ENCODE data around the gene SLCO1A2. TPM values are rescaled to one million over a fixed set of nuclear protein-coding genes. Genes with fewer than 3 reads are reported as not detected.
"Not testable (repeated sequence)": the region's sequence is repeated elsewhere in the genome, so short reads cannot be mapped to it uniquely, and the experiment has no call there.

SLCO1A2 gene
- total RNA-seq, 2 donors from 2014 or later = 1.9 to 2.3 TPM

GRCh38 chr12:21370845-21371449 lies 36.2 kb upstream of the SLCO1A2 start:
- H3K27ac ChIP-seq = no peak overlapping the region
- TF ChIP-seq POLR2AphosphoS5 (IDR thresholded peaks at IDR 0.05) (no peak), POLR2A (IDR thresholded peaks at IDR 0.05) (no peak), CTCF (IDR thresholded peaks at IDR 0.05) (no peak)
- no peaks in the 10 kb centered on the region for H3K36me3 ChIP-seq
- 81% methylated on average over 7 of the region's 7 CpGs for WGBS
- H3K4me3 ChIP-seq = no peak overlapping the region
- H3K9me3 ChIP-seq = no peaks in the 10 kb centered on the region
- intact Hi-C loops (cut with DNase I) = no loop called here
- no peaks in the 10 kb centered on the region for H3K27me3 ChIP-seq (replicated peaks; ENCODE audit: insufficient read depth)
- no peak for DNase-seq (ENCODE audit: low spot score)
- no peaks in the 10 kb centered on the region for H3K4me1 ChIP-seq (replicated peaks)

- WGBS = 39% methylated on average over 4 of the region's 4 CpGs
- no peaks in the 10 kb centered on the region for H3K27me3 ChIP-seq (replicated peaks; ENCODE audit: insufficient read depth)
- DNase-seq (ENCODE audit: low spot score) = no peak
- no peak overlapping the region for H3K27ac ChIP-seq
- H3K4me3 ChIP-seq = no peak overlapping the region
- TF ChIP-seq POLR2AphosphoS5 (IDR thresholded peaks at IDR 0.05) = no peak
- TF ChIP-seq CTCF (IDR thresholded peaks at IDR 0.05) = no peak
- no peak for TF ChIP-seq POLR2A (IDR thresholded peaks at IDR 0.05)
- intact Hi-C loops (cut with DNase I) = no loop called here
- no peaks in the 10 kb centered on the region for H3K36me3 ChIP-seq
- H3K4me1 ChIP-seq (replicated peaks) = no peaks in the 10 kb centered on the region
- H3K9me3 ChIP-seq = no peaks in the 10 kb centered on the region
Measured at GRCh38 chr12:21369141-21369980, 34.6 kb upstream of the SLCO1A2 start.

GRCh38 chr12:21360632-21361031 lies 25.9 kb upstream of the SLCO1A2 start:
- H3K9me3 ChIP-seq; H3K27me3 ChIP-seq (replicated peaks; ENCODE audit: insufficient read depth); H3K27ac ChIP-seq; DNase-seq (ENCODE audit: low spot score); H3K4me1 ChIP-seq (replicated peaks); intact Hi-C loops (cut with DNase I); H3K36me3 ChIP-seq; H3K4me3 ChIP-seq: not testable (repeated sequence)
- WGBS = 88% methylated on average over 10 of the region's 10 CpGs

- Histone ChIP-seq H3K36me3 (no peaks in the 10 kb centered on the region), H3K4me1 (replicated peaks) (no peaks in the 10 kb centered on the region), H3K9me3 (no peaks in the 10 kb centered on the region), H3K4me3 (no peak overlapping the region), H3K27ac (no peak overlapping the region), H3K27me3 (replicated peaks; ENCODE audit: insufficient read depth) (no peaks in the 10 kb centered on the region)
- WGBS = 94% methylated on average over 1 of the region's 1 CpG
- TF ChIP-seq POLR2A (IDR thresholded peaks at IDR 0.05) (no peak), POLR2AphosphoS5 (IDR thresholded peaks at IDR 0.05) (no peak), CTCF (IDR thresholded peaks at IDR 0.05) (no peak)
- no peak for DNase-seq (ENCODE audit: low spot score)
- intact Hi-C loops (cut with DNase I) = no loop called here
Measured at GRCh38 chr12:21354641-21355040, 19.9 kb upstream of the SLCO1A2 start.

GRCh38 chr12:21353948-21354347 lies 19.2 kb upstream of the SLCO1A2 start:
- intact Hi-C loops (cut with DNase I) = no loop called here
- no peak for TF ChIP-seq POLR2AphosphoS5 (IDR thresholded peaks at IDR 0.05)
- TF ChIP-seq CTCF (IDR thresholded peaks at IDR 0.05) = no peak
- Histone ChIP-seq H3K27ac (no peak overlapping the region), H3K9me3 (no peaks in the 10 kb centered on the region), H3K36me3 (no peaks in the 10 kb centered on the region), H3K4me3 (no peak overlapping the region), H3K27me3 (replicated peaks; ENCODE audit: insufficient read depth) (no peaks in the 10 kb centered on the region), H3K4me1 (replicated peaks) (no peaks in the 10 kb centered on the region)
- 93% methylated on average over 4 of the region's 4 CpGs for WGBS
- no peak for DNase-seq (ENCODE audit: low spot score)
